Ovary (tissue), 9 donors: Measurements from ENCODE around the gene CERS4. TPM values are rescaled to one million over a fixed set of nuclear protein-coding genes. Genes with fewer than 3 reads are reported as not detected.

Source experiments
- DNase-seq, 5 donors: peaks; one replicate each; pipeline ENCODE4 v3.0.0-alpha.2; 2019 to 2020
- H3K27ac ChIP-seq, 2 donors: fragments of 200-600 bp; one replicate each; pipeline versions ENCODE4 v1.5.1 to v1.8.0; 2019 to 2022
- H3K27me3 ChIP-seq: fragments of 200-600 bp; one replicate; pipeline ENCODE4 v1.8.0; 2022
- H3K36me3 ChIP-seq: fragments of 200-600 bp; sonication (generic); one replicate; pipeline ENCODE4 v1.5.1; 2019
- H3K4me1 ChIP-seq: one replicate; pipeline ENCODE4 v1.8.1; 2013; ENCODE audit warnings: mild to moderate bottlenecking, moderate library complexity; ENCODE audit not compliant: insufficient read depth
- H3K4me3 ChIP-seq: fragments of 200-600 bp; sonication (generic); one replicate; pipeline ENCODE4 v1.5.1; 2017
- H3K9me3 ChIP-seq, 2 donors: fragments of 200-600 bp in 1 of 2; sonication (generic) in 1 of 2; one replicate each; pipeline versions ENCODE4 v1.5.1 to v1.8.1; 2013 to 2019; ENCODE audit warnings: mild to moderate bottlenecking in 1 of 2, moderate library complexity in 1 of 2
- EP300 ChIP-seq: sonication (generic); formaldehyde crosslinking; IDR thresholded peaks from one replicate; pipeline ENCODE4 v1.6.1; 2017; ENCODE audit warnings: antibody characterized with exemption
- POLR2A ChIP-seq: fragments of 450-650 bp; IDR thresholded peaks from one replicate; pipeline ENCODE4 v1.6.1; 2017; ENCODE audit warnings: antibody characterized with exemption, mild to moderate bottlenecking, moderate library complexity
- WGBS, 3 donors: extraction: QIAGEN DNeasy Blood & Tissue Kit in 1 of 3; methylation state at CpG; one replicate each; pipeline versions ENCODE4 v1.1.5 to v1.1.7; 2013 to 2017; 5-methylcytosine and 5-hydroxymethylcytosine counted together
- intact Hi-C, 4 donors: fragments of 100-400 bp; cut with DNase I; formaldehyde crosslinking; loops; one replicate each; pipeline versions ENCODE4 v1.11.0 to v1.15.1; 2022 to 2023
- polyA plus RNA-seq, 2 donors: library from polyadenylated mRNA; stranded (reverse); fragments of 200-250 nt in 1 of 2; fragments of 350-450 nt in 1 of 2; fragmentation: Illumina TruSeq in 1 of 2; extraction: RNeasy Lipid Tissue Mini Kit (QIAGEN cat#74804) in 1 of 2; gene quantifications; one replicate each; pipeline ENCODE4 v1.2.3, GENCODE V29; 2013 to 2014
- total RNA-seq, 7 donors: library from RNA; depleted of rRNA in 2 of 7; stranded (reverse); fragments of >200 nt in 2 of 7; fragmentation: NEBNext Ultra II Directional in 3 of 7; extraction: Animal tissue kit (Norgen Biotek cat#: 25700) in 3 of 7; gene quantifications; one replicate each; pipeline versions ENCODE4 v1.1.0 to v1.2.4, GENCODE V29; 2016 to 2023
- TF ChIP-seq, protein P1 (sequence below), 3 donors: fragments of 450-650 bp in 2 of 3; fragments of 200-600 bp in 1 of 3; IDR thresholded peaks; one replicate each; pipeline versions ENCODE4 v1.5.1 to v1.8.0; 2016 to 2022; ENCODE audit warnings: antibody characterized with exemption in 3 of 3, mild to moderate bottlenecking in 1 of 3
- donor health status: DM: no; HTN: no; CAD: no; lungs with moderate emphysema.
- donor health status: DM: no; HTN: no; CAD: no.
- donor health status: Bipolar disorder and iron deficiency.
- donor health status: DM: yes; HTN: yes; CAD: no.
- donor health status: DM: no; HTN: no; CAD: no.
- donor health status: DM: yes; HTN: yes; CAD: no.

CERS4 gene
- total and polyA plus RNA-seq, 9 donors, result 20.1 to 61.6 (median 42.5) TPM

DNA sequence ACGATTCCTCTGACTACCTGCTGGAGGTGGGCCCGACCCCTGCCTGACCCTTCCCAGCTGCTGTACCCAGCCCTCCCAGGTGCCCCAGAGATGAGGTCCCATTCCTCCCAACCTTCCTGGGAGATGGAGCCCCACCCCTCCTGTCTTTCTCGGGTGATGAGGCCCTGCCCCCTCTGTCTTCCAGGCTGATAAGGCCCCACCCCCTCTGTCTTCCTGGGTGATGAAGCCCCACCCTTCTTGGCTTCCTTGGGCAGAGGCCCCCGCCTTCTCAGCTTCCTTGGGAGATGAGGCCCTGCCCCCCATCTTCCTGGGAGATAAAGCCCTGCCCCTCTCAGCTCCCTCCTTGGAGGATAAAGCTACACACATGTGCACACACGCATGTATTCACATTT is 47.9 kb downstream of the CERS4 start:
- Histone ChIP-seq H3K4me3 (no peak overlapping the region), H3K9me3 (no peaks in the 10 kb centered on the region), H3K27me3 (no peaks in the 10 kb centered on the region), H3K4me1 (no peaks in the 10 kb centered on the region), H3K27ac (no peak overlapping the region), H3K36me3 (no peaks in the 10 kb centered on the region)
- TF ChIP-seq POLR2A, result no peak
- TF ChIP-seq EP300, result no peak
- TF ChIP-seq, protein P1, sequence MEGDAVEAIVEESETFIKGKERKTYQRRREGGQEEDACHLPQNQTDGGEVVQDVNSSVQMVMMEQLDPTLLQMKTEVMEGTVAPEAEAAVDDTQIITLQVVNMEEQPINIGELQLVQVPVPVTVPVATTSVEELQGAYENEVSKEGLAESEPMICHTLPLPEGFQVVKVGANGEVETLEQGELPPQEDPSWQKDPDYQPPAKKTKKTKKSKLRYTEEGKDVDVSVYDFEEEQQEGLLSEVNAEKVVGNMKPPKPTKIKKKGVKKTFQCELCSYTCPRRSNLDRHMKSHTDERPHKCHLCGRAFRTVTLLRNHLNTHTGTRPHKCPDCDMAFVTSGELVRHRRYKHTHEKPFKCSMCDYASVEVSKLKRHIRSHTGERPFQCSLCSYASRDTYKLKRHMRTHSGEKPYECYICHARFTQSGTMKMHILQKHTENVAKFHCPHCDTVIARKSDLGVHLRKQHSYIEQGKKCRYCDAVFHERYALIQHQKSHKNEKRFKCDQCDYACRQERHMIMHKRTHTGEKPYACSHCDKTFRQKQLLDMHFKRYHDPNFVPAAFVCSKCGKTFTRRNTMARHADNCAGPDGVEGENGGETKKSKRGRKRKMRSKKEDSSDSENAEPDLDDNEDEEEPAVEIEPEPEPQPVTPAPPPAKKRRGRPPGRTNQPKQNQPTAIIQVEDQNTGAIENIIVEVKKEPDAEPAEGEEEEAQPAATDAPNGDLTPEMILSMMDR (IDR thresholded peaks at IDR 0.05), result no peak
- intact Hi-C loops, result loop anchor here in 3 of 4 donors (10.0 kb wide), 4 partner anchors 92 to 312 kb away; partner anchors contain the start of gene TIMM44 (in 1 of the 3)
- WGBS, 3 donors, result 49 to 69% (median 68%) methylated on average over 5 of the region's 5 CpGs
- no peak for DNase-seq

DNA sequence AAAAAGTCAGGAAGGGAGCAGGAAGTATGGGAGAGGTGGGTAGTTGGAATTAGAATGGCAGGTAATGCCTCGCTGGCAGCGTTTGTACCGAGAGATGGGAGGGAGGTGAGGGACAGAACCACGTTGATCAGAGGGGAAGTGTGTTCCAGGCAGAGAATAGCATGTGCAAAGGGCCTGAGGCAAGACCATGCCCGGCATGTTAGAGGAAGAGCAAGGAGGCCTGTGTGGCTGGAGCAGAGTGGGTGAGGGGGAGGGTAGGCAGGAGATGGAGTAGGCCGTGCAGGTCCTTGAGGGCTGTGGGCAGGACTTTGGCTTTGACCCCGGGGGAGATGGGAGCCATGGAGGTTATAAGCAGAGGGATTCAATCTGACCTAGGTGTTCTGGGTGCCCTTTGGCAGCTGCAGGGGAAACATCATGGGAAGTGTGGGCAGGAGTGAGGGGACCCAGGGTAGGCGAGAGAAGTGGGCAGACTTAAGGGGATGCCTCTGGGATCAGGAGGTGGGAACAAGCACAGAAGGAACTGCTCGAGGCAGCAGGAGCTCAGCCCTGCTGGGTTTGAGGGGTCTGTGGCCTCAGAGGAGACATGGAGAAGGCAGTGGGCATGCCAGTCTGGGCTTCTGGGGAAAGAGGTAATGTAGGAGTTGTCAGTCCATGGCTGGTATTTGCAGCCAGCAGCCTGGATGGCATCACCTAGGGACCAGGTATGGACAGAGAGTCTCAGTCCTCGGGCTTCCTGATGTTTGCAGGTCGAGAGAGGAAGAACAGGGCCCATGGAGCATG is 50.2 kb downstream of the CERS4 start:
- Histone ChIP-seq H3K4me3 (no peak overlapping the region), H3K27ac (no peak overlapping the region), H3K36me3 (no peaks in the 10 kb centered on the region), H3K27me3 (no peaks in the 10 kb centered on the region), H3K4me1 (no peaks in the 10 kb centered on the region), H3K9me3 (no peaks in the 10 kb centered on the region)
- DNase-seq, result peak in 1 of 5 donors; percentile 24
- TF ChIP-seq POLR2A (no peak), EP300 (no peak)
- TF ChIP-seq, protein P1 (IDR thresholded peaks at IDR 0.05), result no peak
- intact Hi-C loops, result loop anchor here in 3 of 4 donors (10.0 kb wide), 4 partner anchors 95 to 315 kb away; partner anchors contain the start of gene TIMM44 (in 1 of the 3)
- WGBS, 3 donors, result 83 to 91% (median 85%) methylated on average over 11 of the region's 11 CpGs

DNA sequence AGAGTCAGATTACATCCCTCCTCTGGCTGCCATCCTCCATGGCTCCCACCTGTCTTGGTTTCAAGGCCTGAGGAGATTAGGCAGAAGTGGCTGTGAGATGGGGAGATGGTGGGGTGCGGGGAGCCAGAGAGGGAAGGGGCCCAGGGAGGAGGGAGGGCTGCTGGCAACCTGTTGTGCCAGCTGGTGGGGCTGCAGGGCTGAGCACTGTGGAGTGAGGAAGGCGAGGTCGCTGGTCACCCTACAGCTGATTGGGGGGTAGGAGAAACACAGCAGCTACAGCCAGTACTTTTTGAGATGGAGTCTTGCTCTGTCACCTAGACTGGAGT is 50.7 kb downstream of the CERS4 start:
- intact Hi-C loops, result loop anchor here in 3 of 4 donors (10.0 kb wide), 5 partner anchors 55 to 315 kb away; partner anchors contain the start of gene TIMM44 (in 1 of the 3)
- H3K36me3 ChIP-seq, result no peaks in the 10 kb centered on the region
- no peaks in the 10 kb centered on the region for H3K27me3 ChIP-seq
- H3K27ac ChIP-seq, result no peak overlapping the region
- H3K4me1 ChIP-seq, result no peaks in the 10 kb centered on the region
- no peak overlapping the region for H3K4me3 ChIP-seq
- no peaks in the 10 kb centered on the region for H3K9me3 ChIP-seq
- no peak for TF ChIP-seq EP300
- no peak for TF ChIP-seq POLR2A
- DNase-seq, result peak in 1 of 5 donors; percentile 33
- WGBS, 3 donors, result 85 to 98% (median 91%) methylated on average over 3 of the region's 3 CpGs

DNA sequence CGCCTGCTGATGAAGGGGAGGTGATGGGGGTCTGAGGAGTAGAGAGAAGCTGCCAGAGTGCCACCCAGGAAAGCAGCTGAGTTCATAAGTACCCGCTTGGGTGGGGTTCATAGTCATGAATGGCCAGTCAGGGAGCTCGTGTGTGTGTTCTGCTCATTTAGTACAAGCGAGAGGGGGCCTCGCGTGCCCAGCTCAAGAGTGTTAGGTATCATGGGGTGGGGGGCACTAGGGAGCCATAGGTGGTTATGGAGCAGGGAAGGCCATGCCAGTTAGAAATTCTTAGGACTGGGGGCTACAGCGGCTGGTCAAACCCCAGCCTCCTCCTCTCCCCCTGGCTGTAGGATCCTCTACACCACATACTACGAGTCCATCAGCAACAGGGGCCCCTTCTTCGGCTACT is 52.2 kb downstream of the CERS4 start:
- H3K36me3 ChIP-seq, result no peaks in the 10 kb centered on the region
- intact Hi-C loops, result loop anchor here in 1 of 4 donors (10.0 kb wide), 1 partner anchor 53 kb away; no protein-coding TSS in a partner anchor
- H3K4me1 ChIP-seq, result no peaks in the 10 kb centered on the region
- H3K4me3 ChIP-seq, result no peak overlapping the region
- H3K27ac ChIP-seq, result no peak overlapping the region
- H3K27me3 ChIP-seq, result no peaks in the 10 kb centered on the region
- DNase-seq, result no peak
- H3K9me3 ChIP-seq, result no peaks in the 10 kb centered on the region
- WGBS, 3 donors, result 89 to 93% (median 89%) methylated on average over 9 of the region's 9 CpGs
- TF ChIP-seq EP300, result no peak
- no peak for TF ChIP-seq POLR2A
- TF ChIP-seq, protein P1 (IDR thresholded peaks at IDR 0.05), result no peak

DNA sequence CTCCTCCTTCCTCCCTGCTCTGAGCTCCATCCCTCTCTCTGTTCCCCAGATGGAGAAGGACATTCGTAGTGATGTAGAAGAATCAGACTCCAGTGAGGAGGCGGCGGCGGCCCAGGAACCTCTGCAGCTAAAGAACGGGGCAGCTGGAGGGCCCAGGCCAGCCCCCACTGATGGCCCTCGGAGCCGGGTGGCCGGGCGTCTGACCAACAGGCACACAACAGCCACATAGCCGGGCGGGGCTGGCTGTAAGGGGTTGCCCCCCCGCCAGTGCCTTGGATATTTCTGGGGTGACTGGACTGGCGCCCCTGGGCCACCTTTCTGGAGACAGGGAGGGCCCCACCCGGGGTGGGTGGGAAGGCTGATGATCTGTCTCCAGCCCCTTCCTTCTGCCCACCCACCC is 52.7 kb downstream of the CERS4 start:
- H3K27me3 ChIP-seq, result no peaks in the 10 kb centered on the region
- no peaks in the 10 kb centered on the region for H3K4me1 ChIP-seq
- H3K4me3 ChIP-seq, result no peak overlapping the region
- TF ChIP-seq EP300, result no peak
- TF ChIP-seq, protein P1 (IDR thresholded peaks at IDR 0.05), result no peak
- TF ChIP-seq POLR2A, result no peak
- DNase-seq, result peak in 1 of 5 donors; percentile 39
- intact Hi-C loops, result loop anchor here in 1 of 4 donors (10.0 kb wide), 1 partner anchor 53 kb away; no protein-coding TSS in a partner anchor
- H3K9me3 ChIP-seq, result no peaks in the 10 kb centered on the region
- WGBS, 3 donors, result 84 to 89% (median 89%) methylated on average over 14 of the region's 14 CpGs
- H3K36me3 ChIP-seq, result no peaks in the 10 kb centered on the region
- H3K27ac ChIP-seq, result no peak overlapping the region
